SU-DHL-6 (cell line): ENCODE data around the gene CCNY.

Source experiments
- H2AFZ ChIP-seq: fragments of 200-600 bp; sonication (generic); 2 replicates; pipeline ENCODE4 v1.6.1; 2014; ENCODE audit warnings: low read depth, mild to moderate bottlenecking, moderate library complexity, mixed read lengths, antibody characterized with exemption, low read length; ENCODE audit not compliant: severe bottlenecking
- H3F3A ChIP-seq: fragments of 200-600 bp; shearing (Covaris generic); 2 replicates; pipeline ENCODE4 v1.6.0; 2016; ENCODE audit warnings: antibody characterized with exemption, mild to moderate bottlenecking; ENCODE audit not compliant: insufficient read depth
- H3K27ac ChIP-seq: fragments of 200-600 bp; sonication (generic); 2 replicates; pipeline ENCODE4 v1.5.1; 2016; ENCODE audit warnings: low read depth, mild to moderate bottlenecking, low read length, moderate library complexity, mixed read lengths
- H3K27me3 ChIP-seq: fragments of 200-600 bp; sonication (generic), shearing (Covaris generic); 2 replicates; pipeline ENCODE4 v1.6.0; 2014; ENCODE audit warnings: mild to moderate bottlenecking, low read length
- H3K36me3 ChIP-seq: fragments of 200-600 bp; sonication (generic); 2 replicates; pipeline ENCODE4 v1.6.1; 2014; ENCODE audit warnings: mild to moderate bottlenecking, low read length, mixed read lengths
- H3K4me2 ChIP-seq: fragments of 300-600, 200-600 bp; shearing (Covaris generic), sonication (generic); 2 replicates; pipeline ENCODE4 v1.6.0; 2014; ENCODE audit warnings: low read length, low read depth, mild to moderate bottlenecking; ENCODE audit not compliant: poor library complexity, severe bottlenecking
- H3K4me3 ChIP-seq: fragments of 200-600 bp; sonication (generic); 2 replicates; pipeline ENCODE4 v1.5.1; 2014; ENCODE audit warnings: antibody characterized with exemption, low read length, mild to moderate bottlenecking, mixed read lengths; ENCODE audit not compliant: insufficient read depth, poor library complexity, severe bottlenecking
- H3K79me2 ChIP-seq: fragments of 200-600 bp; sonication (generic); 2 replicates; pipeline ENCODE4 v1.6.1; 2014; ENCODE audit warnings: mild to moderate bottlenecking, low read length, moderate library complexity; ENCODE audit not compliant: insufficient read depth
- H3K9ac ChIP-seq: fragments of 200-600 bp; sonication (generic); 2 replicates; pipeline ENCODE4 v1.7.0; 2014; ENCODE audit warnings: mild to moderate bottlenecking, low read length
- H3K9me2 ChIP-seq: fragments of 200-600 bp; sonication (generic); replicated peaks from 2 replicates; pipeline ENCODE4 v1.6.1; 2014; ENCODE audit warnings: low read length; ENCODE audit not compliant: insufficient read depth
- H3K9me3 ChIP-seq: fragments of 200-600 bp; sonication (generic); 2 replicates; pipeline ENCODE4 v1.6.1; 2014; ENCODE audit warnings: low read length, mixed read lengths; ENCODE audit not compliant: insufficient read depth
- H4K20me1 ChIP-seq: fragments of 200-600 bp; sonication (generic); 2 replicates; pipeline ENCODE4 v1.6.1; 2014; ENCODE audit warnings: low read depth, mild to moderate bottlenecking, antibody characterized with exemption, low read length, moderate library complexity, mixed read lengths
- EZH2phosphoT487 ChIP-seq: fragments of 200-600 bp; sonication (generic), shearing (Covaris generic); conservative IDR thresholded peaks from 2 replicates; pipeline ENCODE4 v1.6.1; 2018; ENCODE audit warnings: mild to moderate bottlenecking, antibody characterized with exemption, low read length, moderate library complexity, mixed read lengths
- TF ChIP-seq, protein P1 (sequence below): fragments of 200-600 bp; sonication (generic); IDR thresholded peaks from one replicate; pipeline ENCODE4 v1.5.1; 2017; ENCODE audit warnings: antibody characterized with exemption, mild to moderate bottlenecking, low read length, moderate library complexity; ENCODE audit not compliant: insufficient read depth, poor library complexity, severe bottlenecking

CCNY gene

GRCh38 chr10:35379226-35380137, 43.2 kb downstream of the CCNY start:
- H4K20me1 ChIP-seq: peaks cover 6% of the 10 kb centered on the region
- TF ChIP-seq EZH2phosphoT487: no peak
- TF ChIP-seq, protein P1, sequence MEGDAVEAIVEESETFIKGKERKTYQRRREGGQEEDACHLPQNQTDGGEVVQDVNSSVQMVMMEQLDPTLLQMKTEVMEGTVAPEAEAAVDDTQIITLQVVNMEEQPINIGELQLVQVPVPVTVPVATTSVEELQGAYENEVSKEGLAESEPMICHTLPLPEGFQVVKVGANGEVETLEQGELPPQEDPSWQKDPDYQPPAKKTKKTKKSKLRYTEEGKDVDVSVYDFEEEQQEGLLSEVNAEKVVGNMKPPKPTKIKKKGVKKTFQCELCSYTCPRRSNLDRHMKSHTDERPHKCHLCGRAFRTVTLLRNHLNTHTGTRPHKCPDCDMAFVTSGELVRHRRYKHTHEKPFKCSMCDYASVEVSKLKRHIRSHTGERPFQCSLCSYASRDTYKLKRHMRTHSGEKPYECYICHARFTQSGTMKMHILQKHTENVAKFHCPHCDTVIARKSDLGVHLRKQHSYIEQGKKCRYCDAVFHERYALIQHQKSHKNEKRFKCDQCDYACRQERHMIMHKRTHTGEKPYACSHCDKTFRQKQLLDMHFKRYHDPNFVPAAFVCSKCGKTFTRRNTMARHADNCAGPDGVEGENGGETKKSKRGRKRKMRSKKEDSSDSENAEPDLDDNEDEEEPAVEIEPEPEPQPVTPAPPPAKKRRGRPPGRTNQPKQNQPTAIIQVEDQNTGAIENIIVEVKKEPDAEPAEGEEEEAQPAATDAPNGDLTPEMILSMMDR: peak; percentile 31
- H3K4me3 ChIP-seq: no peak overlapping the region
- peak overlapping the region; percentile 38 for H3K4me2 ChIP-seq
- peaks cover 22% of the 10 kb centered on the region for H3K79me2 ChIP-seq
- no peaks in the 10 kb centered on the region for H3K9me3 ChIP-seq
- 0 out of 2 replicates have a peak overlapping the region, but pooled peaks have one; percentile 1 for H3K9ac ChIP-seq
- no peaks in the 10 kb centered on the region for H3K9me2 ChIP-seq
- no peak overlapping the region for H3K27ac ChIP-seq
- no peak overlapping the region for H2AFZ ChIP-seq
- no peaks in the 10 kb centered on the region for H3K27me3 ChIP-seq
- no peaks in the 10 kb centered on the region for H3K36me3 ChIP-seq
- H3F3A ChIP-seq: no peaks in the 10 kb centered on the region

- H3K9me3 ChIP-seq: no peaks in the 10 kb centered on the region
- H3K27me3 ChIP-seq: no peaks in the 10 kb centered on the region
- H3F3A ChIP-seq: no peaks in the 10 kb centered on the region
- TF ChIP-seq, protein P1: no peak
- TF ChIP-seq EZH2phosphoT487: no peak
- no peak overlapping the region for H3K9ac ChIP-seq
- H3K9me2 ChIP-seq: no peaks in the 10 kb centered on the region
- peaks cover 14% of the 10 kb centered on the region for H3K79me2 ChIP-seq
- 0 out of 2 replicates have a peak, but pooled peaks cover 7% of the 10 kb centered on the region for H4K20me1 ChIP-seq
- H3K4me2 ChIP-seq: no peak overlapping the region
- H3K4me3 ChIP-seq: no peak overlapping the region
- H2AFZ ChIP-seq: no peak overlapping the region
- no peaks in the 10 kb centered on the region for H3K36me3 ChIP-seq
- no peak overlapping the region for H3K27ac ChIP-seq
Measured at GRCh38 chr10:35382096-35382495, 45.8 kb downstream of the CCNY start.

DNA sequence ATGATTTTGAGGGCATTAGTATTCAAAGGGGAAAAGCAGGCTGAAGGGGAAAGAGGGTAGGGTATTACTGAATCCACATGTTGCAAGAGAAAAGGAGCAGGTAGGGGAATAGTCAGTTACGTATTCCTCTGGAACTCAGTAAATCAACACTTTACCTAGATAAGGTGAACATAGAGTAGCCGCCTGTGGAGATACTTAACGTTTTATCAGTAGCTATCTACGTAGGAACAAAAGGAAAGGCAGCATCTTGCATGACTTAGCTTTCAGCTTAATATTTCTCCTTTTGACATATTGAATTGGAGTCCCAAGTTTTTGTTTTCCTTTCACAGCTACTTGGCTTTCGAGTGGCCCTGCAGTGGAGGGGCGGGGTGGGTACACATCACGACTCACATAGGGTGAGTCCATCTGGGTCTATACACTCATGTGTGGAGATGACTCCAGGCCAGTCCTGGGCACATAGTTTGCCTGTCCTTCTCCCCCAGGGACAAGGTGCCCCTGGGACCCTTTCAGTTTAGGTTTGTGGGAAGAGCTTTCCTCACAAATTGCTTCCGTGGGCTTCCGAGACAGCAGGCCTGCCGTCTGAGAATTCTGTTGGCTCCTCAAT, 48.1 kb downstream of the CCNY start:
- Histone ChIP-seq H3K9ac (no peak overlapping the region), H3K27ac (no peak overlapping the region)

More for the DNA sequence above, 48.1 kb downstream of the CCNY start:
- TF ChIP-seq, protein P1: no peak
- no peak for TF ChIP-seq EZH2phosphoT487
- Histone ChIP-seq H3K9me3 (no peaks in the 10 kb centered on the region), H3F3A (no peaks in the 10 kb centered on the region), H3K27me3 (no peaks in the 10 kb centered on the region), H3K9me2 (no peaks in the 10 kb centered on the region), H3K79me2 (peaks cover 14% of the 10 kb centered on the region), H3K4me2 (no peak overlapping the region), H2AFZ (no peak overlapping the region), H3K4me3 (no peak overlapping the region), H3K36me3 (no peaks in the 10 kb centered on the region), H4K20me1 (0 out of 2 replicates have a peak, but pooled peaks cover 7% of the 10 kb centered on the region)
